Mucosa of rectum (tissue), 2 donors: Measurements from ENCODE around the gene VAPB.
"Not testable (repeated sequence)": the region's sequence is repeated elsewhere in the genome, so short reads cannot be mapped to it uniquely, and the experiment has no call there.

ENCODE experiments used
- H3K27ac ChIP-seq, 2 donors: one replicate each; pipeline ENCODE4 v1.7.0; 2013; ENCODE audit warnings: inconsistent platforms in 2 of 2, low read depth in 2 of 2, low read length in 2 of 2
- H3K27me3 ChIP-seq, 2 donors: one replicate each; pipeline ENCODE4 v1.7.0; 2013; ENCODE audit warnings: low read length in 2 of 2; ENCODE audit not compliant: control insufficient read depth in 2 of 2, insufficient read depth in 2 of 2
- H3K36me3 ChIP-seq, 2 donors: one replicate each; pipeline ENCODE4 v1.7.0; 2013; ENCODE audit warnings: low read length in 2 of 2; ENCODE audit not compliant: control insufficient read depth in 2 of 2, insufficient read depth in 2 of 2
- H3K4me1 ChIP-seq, 2 donors: one replicate each; pipeline ENCODE4 v1.7.0; 2013; ENCODE audit warnings: low read length in 2 of 2, mild to moderate bottlenecking in 1 of 2; ENCODE audit not compliant: control insufficient read depth in 2 of 2, insufficient read depth in 2 of 2
- H3K4me3 ChIP-seq, 2 donors: one replicate each; pipeline ENCODE4 v1.7.0; 2013; ENCODE audit warnings: low read length in 2 of 2
- H3K9ac ChIP-seq, 2 donors: one replicate each; pipeline ENCODE4 v1.7.0; 2013; ENCODE audit warnings: low read length in 2 of 2, low read depth in 1 of 2, mild to moderate bottlenecking in 1 of 2
- H3K9me3 ChIP-seq, 2 donors: one replicate each; pipeline ENCODE4 v1.7.0; 2013; ENCODE audit warnings: low read length in 2 of 2; ENCODE audit not compliant: control insufficient read depth in 2 of 2
- donor health status: healthy.
- donor health status: Normal muscosa, but diverticular disease.

The VAPB gene

GRCh38 chr20:58417438-58417837 lies 28.4 kb downstream of the VAPB start:
- Histone ChIP-seq H3K4me1 (peaks cover 2 to 4% of the 10 kb centered on the region in 2 donors), H3K27ac (no peak overlapping the region), H3K36me3 (peaks cover 11 to 27% of the 10 kb centered on the region in 2 donors), H3K9me3 (no peaks in the 10 kb centered on the region), H3K9ac (no peak overlapping the region), H3K4me3 (no peak overlapping the region), H3K27me3 (no peaks in the 10 kb centered on the region)

GRCh38 chr20:58418949-58419748 lies 30.1 kb downstream of the VAPB start:
- Histone ChIP-seq H3K36me3 (peaks cover 11 to 27% of the 10 kb centered on the region in 2 donors), H3K27me3 (no peaks in the 10 kb centered on the region), H3K9ac (no peak overlapping the region), H3K4me3 (no peak overlapping the region), H3K9me3 (no peaks in the 10 kb centered on the region), H3K27ac (no peak overlapping the region), H3K4me1 (peaks cover 2 to 4% of the 10 kb centered on the region in 2 donors)

- no peaks in the 10 kb centered on the region for H3K27me3 ChIP-seq
- no peak overlapping the region for H3K4me3 ChIP-seq
- H3K9me3 ChIP-seq = no peaks in the 10 kb centered on the region
- H3K4me1 ChIP-seq = peaks cover 2 to 4% of the 10 kb centered on the region in 2 donors
- peaks cover 11 to 26% of the 10 kb centered on the region in 2 donors for H3K36me3 ChIP-seq
- no peak overlapping the region for H3K27ac ChIP-seq
- no peak overlapping the region for H3K9ac ChIP-seq
These were observed 31.9 kb downstream of the VAPB start for GRCh38 chr20:58420798-58421496.

DNA sequence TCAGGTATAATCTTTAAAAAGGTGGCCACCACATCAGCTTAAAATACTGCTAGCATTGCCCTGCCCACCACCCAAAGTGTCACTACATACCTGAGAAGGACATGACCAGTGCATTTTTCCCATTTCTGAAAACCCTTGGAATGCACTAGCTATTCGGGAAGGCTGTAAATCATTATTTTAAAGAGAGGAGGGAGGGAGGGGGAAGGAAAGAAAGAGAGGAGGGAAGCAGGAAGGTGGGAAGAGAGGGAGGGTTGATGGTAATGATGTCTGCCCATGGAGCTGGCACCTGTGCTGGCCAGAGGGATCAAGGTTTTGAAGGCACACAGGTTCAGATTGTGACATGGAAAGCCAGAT lies 32.4 kb downstream of the VAPB start:
- no peaks in the 10 kb centered on the region for H3K9me3 ChIP-seq
- no peaks in the 10 kb centered on the region for H3K27me3 ChIP-seq
- H3K27ac ChIP-seq = no peak overlapping the region
- peaks cover 11 to 28% of the 10 kb centered on the region in 2 donors for H3K36me3 ChIP-seq
- no peak overlapping the region for H3K4me3 ChIP-seq
- peaks cover 2 to 4% of the 10 kb centered on the region in 2 donors for H3K4me1 ChIP-seq
- H3K9ac ChIP-seq = no peak overlapping the region

DNA sequence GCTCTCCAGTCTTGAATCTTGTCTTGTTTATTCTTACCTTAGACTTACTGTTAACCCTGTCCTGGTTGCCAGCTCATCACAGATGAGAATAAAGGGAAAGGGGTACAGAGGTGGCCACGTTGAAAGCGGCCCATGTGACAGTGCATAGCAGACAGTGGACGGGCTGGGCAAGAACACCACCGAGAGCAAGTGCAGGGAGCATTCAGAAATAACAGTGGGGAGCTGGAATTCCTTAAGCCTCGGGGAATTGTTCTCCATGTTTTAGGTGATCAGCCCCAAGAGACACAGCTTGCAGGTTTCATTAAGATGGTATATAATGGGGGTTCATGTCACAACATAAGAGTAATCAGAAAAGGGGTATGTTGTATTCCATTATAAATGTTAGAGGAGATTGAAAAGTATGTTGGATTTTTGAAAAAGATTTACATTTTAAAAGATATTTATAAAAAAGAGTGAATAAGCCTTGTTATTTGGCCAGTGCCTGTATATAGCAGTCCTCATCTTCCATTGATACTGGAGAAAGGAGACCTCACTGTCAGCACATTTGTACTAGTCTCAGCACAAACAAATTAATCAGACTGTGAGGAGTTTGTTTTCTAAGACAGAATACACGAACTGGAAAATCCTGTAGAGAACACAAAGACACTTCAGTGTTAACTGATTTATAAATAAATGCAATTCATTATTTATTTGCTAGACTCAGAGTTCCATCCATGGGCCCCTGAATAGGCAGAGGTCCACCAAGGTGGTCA lies 35.4 kb downstream of the VAPB start:
- no peaks in the 10 kb centered on the region for H3K4me1 ChIP-seq
- H3K9me3 ChIP-seq = no peaks in the 10 kb centered on the region
- H3K27ac ChIP-seq = no peak overlapping the region
- no peaks in the 10 kb centered on the region for H3K27me3 ChIP-seq
- no peak overlapping the region for H3K9ac ChIP-seq
- peaks cover 12 to 17% of the 10 kb centered on the region in 2 donors for H3K36me3 ChIP-seq
- H3K4me3 ChIP-seq = no peak overlapping the region

DNA sequence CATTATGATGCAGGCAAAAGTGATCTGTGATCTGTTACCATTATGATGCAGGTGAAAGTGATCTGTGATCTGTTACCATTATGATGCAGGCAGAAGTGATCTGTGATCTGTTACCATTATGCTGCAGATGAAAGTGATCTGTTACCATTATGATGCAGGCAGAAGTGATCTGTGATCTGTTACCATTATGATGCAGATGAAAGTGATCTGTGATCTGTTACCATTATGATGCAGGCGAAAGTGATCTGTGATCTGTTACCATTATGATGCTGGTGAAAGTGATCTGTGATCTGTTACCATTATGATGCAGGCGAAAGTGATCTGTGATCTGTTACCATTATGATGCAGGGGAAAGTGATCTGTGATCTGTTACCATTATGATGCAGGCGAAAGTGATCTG lies 38.5 kb downstream of the VAPB start:
- not testable (repeated sequence) for H3K27me3 ChIP-seq, H3K36me3 ChIP-seq

DNA sequence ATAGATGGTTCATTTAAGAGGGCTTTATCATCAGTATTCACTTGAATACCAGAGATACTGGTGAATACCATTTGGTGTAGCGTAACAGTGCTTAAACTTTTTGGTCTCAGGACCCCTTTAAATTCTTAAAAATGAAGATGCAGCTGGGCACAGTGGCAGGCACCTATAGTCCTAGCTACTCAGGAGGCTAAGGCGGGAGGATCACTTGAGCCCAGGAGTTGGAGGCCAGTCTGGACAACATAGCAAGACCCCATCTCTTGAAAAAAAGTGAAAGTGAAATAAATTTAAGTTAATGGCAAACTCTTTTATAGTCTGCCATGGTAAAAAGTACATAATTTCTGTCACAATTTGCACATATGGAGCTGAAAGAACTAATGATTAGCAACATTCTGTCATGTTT lies 39.3 kb downstream of the VAPB start:
- peaks cover 5 to 8% of the 10 kb centered on the region in 2 donors for H3K4me1 ChIP-seq
- H3K9ac ChIP-seq = no peak overlapping the region
- H3K36me3 ChIP-seq = peaks cover 3 to 4% of the 10 kb centered on the region in 2 donors
- H3K9me3 ChIP-seq = no peaks in the 10 kb centered on the region
- H3K4me3 ChIP-seq = no peak overlapping the region
- H3K27ac ChIP-seq = no peak overlapping the region
- H3K27me3 ChIP-seq = no peaks in the 10 kb centered on the region

More for the DNA sequence above, 38.5 kb downstream of the VAPB start:
- H3K4me1 ChIP-seq, H3K9ac ChIP-seq, H3K4me3 ChIP-seq, H3K9me3 ChIP-seq, H3K27ac ChIP-seq: not testable (repeated sequence)

- peaks cover 3 to 4% of the 10 kb centered on the region in 2 donors for H3K36me3 ChIP-seq
- H3K9ac ChIP-seq = no peak overlapping the region
- no peaks in the 10 kb centered on the region for H3K27me3 ChIP-seq
- no peak overlapping the region for H3K27ac ChIP-seq
- H3K9me3 ChIP-seq = no peaks in the 10 kb centered on the region
- H3K4me3 ChIP-seq = no peak overlapping the region
- peaks cover 5 to 17% of the 10 kb centered on the region in 2 donors for H3K4me1 ChIP-seq
These were observed 40.3 kb downstream of the VAPB start for GRCh38 chr20:58429303-58429702.

GRCh38 chr20:58431134-58431533 lies 42.1 kb downstream of the VAPB start:
- H3K4me1 ChIP-seq = peaks cover 11 to 28% of the 10 kb centered on the region in 2 donors
- no peak overlapping the region for H3K9ac ChIP-seq
- H3K4me3 ChIP-seq = no peak overlapping the region
- H3K27me3 ChIP-seq = no peaks in the 10 kb centered on the region
- no peak overlapping the region for H3K27ac ChIP-seq
- peaks cover 2 to 4% of the 10 kb centered on the region in 2 donors for H3K36me3 ChIP-seq
- no peaks in the 10 kb centered on the region for H3K9me3 ChIP-seq
